GM12872 (cell line): ENCODE measurements around the gene TMEM129.

Source experiments
- TF ChIP-seq, protein P1 (sequence below): IDR thresholded peaks from 3 replicates; pipeline ENCODE4 v1.5.1; 2011; ENCODE audit warnings: low read depth, mild to moderate bottlenecking, low read length, moderate library complexity; ENCODE audit not compliant: insufficient read depth

The TMEM129 gene

GRCh38 chr4:1673671-1674070, 47.5 kb downstream of the TMEM129 start:
- TF ChIP-seq, protein P1, sequence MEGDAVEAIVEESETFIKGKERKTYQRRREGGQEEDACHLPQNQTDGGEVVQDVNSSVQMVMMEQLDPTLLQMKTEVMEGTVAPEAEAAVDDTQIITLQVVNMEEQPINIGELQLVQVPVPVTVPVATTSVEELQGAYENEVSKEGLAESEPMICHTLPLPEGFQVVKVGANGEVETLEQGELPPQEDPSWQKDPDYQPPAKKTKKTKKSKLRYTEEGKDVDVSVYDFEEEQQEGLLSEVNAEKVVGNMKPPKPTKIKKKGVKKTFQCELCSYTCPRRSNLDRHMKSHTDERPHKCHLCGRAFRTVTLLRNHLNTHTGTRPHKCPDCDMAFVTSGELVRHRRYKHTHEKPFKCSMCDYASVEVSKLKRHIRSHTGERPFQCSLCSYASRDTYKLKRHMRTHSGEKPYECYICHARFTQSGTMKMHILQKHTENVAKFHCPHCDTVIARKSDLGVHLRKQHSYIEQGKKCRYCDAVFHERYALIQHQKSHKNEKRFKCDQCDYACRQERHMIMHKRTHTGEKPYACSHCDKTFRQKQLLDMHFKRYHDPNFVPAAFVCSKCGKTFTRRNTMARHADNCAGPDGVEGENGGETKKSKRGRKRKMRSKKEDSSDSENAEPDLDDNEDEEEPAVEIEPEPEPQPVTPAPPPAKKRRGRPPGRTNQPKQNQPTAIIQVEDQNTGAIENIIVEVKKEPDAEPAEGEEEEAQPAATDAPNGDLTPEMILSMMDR = no peak

- TF ChIP-seq, protein P1 = no peak
Observed at GRCh38 chr4:1670279-1670678, 50.8 kb downstream of the TMEM129 start.

GRCh38 chr4:1669850-1670249, 51.3 kb downstream of the TMEM129 start:
- TF ChIP-seq, protein P1 = no peak

- TF ChIP-seq, protein P1 = no peak
Observed at GRCh38 chr4:1669270-1669669, 51.9 kb downstream of the TMEM129 start.

DNA sequence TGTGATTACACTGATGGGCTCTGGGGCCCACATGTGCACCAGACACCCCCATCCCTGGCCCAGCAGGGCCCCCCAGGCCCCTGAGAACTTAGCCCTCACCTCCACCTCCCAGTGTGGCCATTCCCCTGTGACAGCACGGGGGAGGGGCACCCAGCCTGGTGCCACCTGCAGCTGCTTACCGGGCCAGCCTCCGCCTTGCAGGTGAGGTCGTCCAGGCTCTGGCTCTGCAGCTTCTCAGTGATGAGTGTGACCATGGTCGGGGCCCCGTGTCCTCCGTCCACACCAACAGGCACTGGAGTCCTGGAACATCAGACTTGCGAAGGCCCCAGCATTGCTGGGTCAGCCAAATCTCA, 52.7 kb downstream of the TMEM129 start:
- TF ChIP-seq, protein P1 = no peak

DNA sequence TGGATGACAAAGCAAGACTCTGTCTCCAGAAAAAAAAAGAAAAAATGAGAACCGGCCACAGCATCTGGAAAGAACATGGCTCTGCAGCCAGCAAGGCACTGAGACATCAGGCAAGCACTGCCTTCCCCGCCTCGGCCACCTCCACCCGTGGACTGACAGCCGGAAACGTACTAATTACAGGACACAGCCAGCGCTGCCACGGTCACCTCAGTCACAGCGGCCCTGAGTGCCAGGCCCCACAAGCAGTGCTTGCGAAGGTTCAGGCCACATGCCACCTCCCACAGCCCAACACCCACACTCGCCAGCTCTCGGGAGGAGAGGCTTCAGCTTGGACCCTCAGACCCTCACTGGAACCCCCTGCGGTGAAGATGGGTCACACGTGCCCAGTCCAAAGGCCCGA, 53.9 kb downstream of the TMEM129 start:
- TF ChIP-seq, protein P1 = no peak

DNA sequence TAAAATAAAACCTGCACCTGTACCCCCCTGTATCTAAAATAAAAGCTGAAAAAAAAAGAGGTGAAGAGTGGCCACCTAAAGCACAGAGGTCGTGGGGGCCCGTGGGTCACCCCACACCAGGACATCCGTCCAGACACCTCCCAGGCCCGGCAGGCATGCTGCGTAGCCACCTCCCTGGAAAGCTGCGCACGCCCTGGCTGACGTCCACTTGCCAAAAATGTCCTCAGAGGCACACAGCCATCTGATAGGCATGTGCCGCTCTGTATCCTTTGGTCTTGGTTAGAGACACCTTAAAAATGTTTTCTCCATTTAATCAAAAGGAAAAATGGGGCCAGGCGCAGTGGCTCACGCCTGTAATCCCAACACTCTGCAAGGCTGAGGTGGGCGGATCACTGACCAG, 54.7 kb downstream of the TMEM129 start:
- TF ChIP-seq, protein P1 = no peak
